H1 (cell line): ENCODE results near the gene CCN6. TPM values are rescaled to one million over a fixed set of nuclear protein-coding genes. Genes with fewer than 3 reads are reported as not detected.
A peak's percentile ranks its signal among the peaks of the same experiment; 100 is the strongest.

Experiments used
- BACH1 ChIP-seq: IDR thresholded peaks from 2 replicates; pipeline ENCODE4 v1.6.1; 2012; ENCODE audit warnings: low read length, improper control_type of control experiment
- CEBPB ChIP-seq: IDR thresholded peaks from 2 replicates; pipeline ENCODE4 v1.6.1; 2012; ENCODE audit warnings: low read depth, low read length
- CTCF ChIP-seq, 3 experiments: IDR thresholded peaks; 1 replicate in 2 of 3; 2 replicates in 1 of 3; pipeline versions ENCODE4 v1.5.1 to v1.6.1; 2011; ENCODE audit warnings: low read length in 3 of 3, mild to moderate bottlenecking in 3 of 3, inconsistent platforms in 2 of 3, low read depth in 1 of 3, moderate library complexity in 1 of 3; ENCODE audit not compliant: insufficient read depth in 1 of 3; ENCODE audit errors: control extremely low read depth in 1 of 3
- SP2 ChIP-seq: IDR thresholded peaks from 2 replicates; pipeline ENCODE4 v1.6.1; 2012; ENCODE audit warnings: mild to moderate bottlenecking, low read length, inconsistent platforms
- TAF7 ChIP-seq: optimal IDR thresholded peaks from 2 replicates; pipeline ENCODE3; 2011; ENCODE audit warnings: low read depth, mild to moderate bottlenecking, inconsistent platforms, low read length, moderate library complexity, borderline replicate concordance
- TCF12 ChIP-seq: IDR thresholded peaks from 2 replicates; pipeline ENCODE4 v1.6.1; 2011; ENCODE audit warnings: low read depth, mild to moderate bottlenecking, low read length
- polyA plus RNA-seq, 7 experiments: library from polyadenylated mRNA; depleted of rRNA in 3 of 7; stranded (reverse) in 5 of 7; unstranded in 2 of 7; fragments of >200 nt in 5 of 7; fragments of 200-250 nt in 2 of 7; gene quantifications; 1 replicate in 5 of 7; 2 replicates in 1 of 7; 4 replicates in 1 of 7; pipeline versions ENCODE4 v1.2.1 to v1.2.3, GENCODE V29; 2011 to 2013; ENCODE audit warnings: missing spikeins in 2 of 7, mixed read lengths in 2 of 7
- total RNA-seq: library from RNA; stranded (reverse); fragmentation: NEBNext Ultra II Directional; extraction: Animal tissue kit (Norgen Biotek cat#: 25700); gene quantifications from 2 replicates; pipeline ENCODE4 v1.2.1, GENCODE V29; 2021

Gene CCN6
- total and polyA plus RNA-seq, 2 of the 8 experiments (the other 6 are each of a cell fraction or from before 2014, with no cell fraction given): not detected

DNA sequence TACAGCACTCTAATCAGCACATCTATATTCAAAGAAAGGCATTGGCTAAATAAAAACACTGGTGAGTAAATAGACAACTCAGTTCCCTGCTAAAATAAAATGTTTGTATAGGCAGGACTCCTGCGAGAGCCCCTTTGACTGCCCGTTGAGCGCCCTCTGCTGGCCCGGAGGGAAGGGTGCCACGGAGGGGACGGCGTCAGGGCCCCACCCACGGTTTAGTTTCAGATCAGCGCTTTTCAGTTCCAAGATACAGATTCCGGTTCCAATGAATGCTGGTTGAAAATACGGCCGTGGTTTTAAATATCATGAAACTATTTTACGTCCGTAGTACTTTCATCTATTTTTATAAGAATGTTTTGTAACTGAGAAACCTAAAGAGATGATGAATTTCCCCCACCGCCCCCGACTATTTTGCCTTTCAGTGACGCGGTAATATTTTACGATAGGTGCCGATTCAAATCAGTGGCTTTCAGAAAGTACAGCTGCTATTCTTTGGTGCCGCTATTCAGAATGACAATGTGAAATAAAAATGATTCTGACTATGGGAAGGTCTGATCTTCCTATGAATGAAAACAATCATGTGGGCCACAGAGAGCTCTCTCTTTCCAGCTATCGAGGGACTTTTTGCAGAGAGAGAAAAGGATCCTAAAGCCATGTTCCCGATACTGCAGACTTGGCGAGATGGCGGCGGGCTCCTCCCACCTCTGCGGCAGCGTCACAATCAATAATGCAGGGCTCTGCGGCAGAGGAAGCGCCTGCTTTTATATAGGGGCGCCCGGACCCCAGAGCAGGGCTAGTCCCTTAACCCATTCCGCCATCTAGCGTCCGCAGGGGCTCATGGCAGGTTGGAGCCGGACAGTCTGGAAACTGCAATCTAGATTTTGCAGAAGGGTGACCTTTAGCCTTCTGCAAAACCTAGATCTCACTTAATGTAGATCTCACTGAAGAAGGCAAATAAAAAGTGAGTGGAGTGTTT lies 10.6 kb upstream of the CCN6 start (continued):
- TF ChIP-seq TAF7 (peak; percentile 54), BACH1 (no peak), SP2 (0 out of 2 replicates have a peak, but pooled peaks have one; percentile 10), TCF12 (no peak), CEBPB (no peak), CTCF (IDR thresholded peaks at IDR 0.05; ENCODE audit: control extremely low read depth in 1 of 3, insufficient read depth in 1 of 3, low read depth in 1 of 3, low read length in 3 of 3) (peak; percentile 92 to 96 (median 95))
